GM18502 (cell line): ENCODE data around the gene SSC5D.
A peak's percentile ranks its signal among the peaks of the same experiment; 100 is the strongest.

Source experiments
- ATAC-seq: cut with Tn5 transposase; IDR thresholded peaks from one replicate; pipeline ENCODE4 v1.9.1; 2021; ENCODE audit warnings: mild to moderate bottlenecking; ENCODE audit not compliant: unreplicated experiment, poor library complexity

Gene SSC5D

GRCh38 chr19:55453511-55454260 is 34.5 kb upstream of the SSC5D start:
- no peak for ATAC-seq

DNA sequence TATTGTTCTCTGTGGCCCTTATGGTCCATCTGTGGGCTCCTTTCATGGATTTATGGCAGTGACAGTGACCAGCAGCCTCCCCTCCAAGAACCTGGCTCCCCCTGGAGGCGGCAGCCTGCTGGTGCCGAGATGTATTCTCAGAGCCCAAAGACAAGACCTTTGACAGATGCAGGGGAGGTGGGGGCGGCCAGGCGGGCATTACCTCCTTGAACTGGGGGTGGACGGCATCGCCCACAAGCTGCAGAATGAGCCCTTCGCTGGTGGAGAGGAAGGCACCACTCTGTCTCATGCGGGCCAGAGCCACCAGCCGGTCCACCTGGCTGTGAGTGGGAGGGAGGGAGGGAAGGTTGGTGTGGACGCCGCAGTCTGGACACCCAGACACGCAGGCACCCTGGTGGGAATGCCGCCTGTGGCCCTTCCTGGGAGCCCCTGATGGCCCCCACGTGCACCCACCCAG is 33.4 kb upstream of the SSC5D start:
- no peak for ATAC-seq

DNA sequence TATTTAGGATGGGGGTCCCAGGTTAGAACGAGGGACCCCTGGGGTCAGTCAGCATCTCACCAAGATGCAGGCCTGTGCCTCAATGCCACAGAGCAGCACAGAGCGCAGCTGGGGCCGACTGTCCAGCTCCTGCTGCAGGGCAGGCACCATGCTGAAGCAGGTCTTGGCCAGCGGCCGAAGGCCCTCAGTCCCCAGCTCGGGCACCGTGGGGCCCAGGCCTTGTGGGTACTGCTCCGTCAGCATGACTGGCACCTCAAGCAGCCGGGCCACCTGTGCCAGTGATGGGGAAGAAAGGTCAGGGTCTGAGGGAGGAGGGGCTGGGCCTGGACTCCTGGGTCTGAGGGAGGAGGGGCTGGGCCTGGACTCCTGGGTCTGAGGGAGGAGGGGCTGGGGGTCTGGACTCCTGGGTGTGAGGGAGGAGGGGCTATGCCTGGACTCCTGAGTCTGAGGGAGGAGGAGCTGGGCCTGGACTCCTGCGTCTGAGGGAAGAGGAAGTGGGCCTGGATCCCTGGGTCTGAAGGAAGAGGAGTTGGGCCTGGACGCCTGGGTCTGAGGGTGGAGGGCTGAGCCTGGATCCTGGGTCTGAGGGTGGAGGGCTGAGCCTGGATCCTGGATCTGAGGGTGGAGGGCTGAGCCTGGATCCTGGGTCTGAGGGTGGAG is 32.5 kb upstream of the SSC5D start:
- ATAC-seq, result no peak

DNA sequence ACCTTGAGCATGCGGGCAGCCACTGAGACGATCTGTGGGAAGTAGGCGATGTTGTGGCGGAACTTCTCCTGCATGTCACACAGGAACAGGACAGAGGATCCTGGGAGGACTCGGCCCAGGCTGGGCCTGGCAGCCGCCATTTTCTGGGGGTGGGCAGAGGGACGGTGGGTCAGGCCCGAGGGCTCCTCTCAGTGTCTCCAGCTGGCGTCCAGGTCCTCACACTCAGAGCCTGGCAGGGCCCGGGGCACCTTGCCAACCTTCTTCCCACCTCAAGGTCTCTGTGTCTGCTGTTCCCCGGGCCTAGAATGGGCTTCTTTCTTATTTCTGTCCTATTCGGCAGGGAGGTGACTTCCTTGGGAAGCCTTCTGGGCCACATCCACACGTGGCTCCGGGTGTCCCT is 31.9 kb upstream of the SSC5D start:
- no peak for ATAC-seq

DNA sequence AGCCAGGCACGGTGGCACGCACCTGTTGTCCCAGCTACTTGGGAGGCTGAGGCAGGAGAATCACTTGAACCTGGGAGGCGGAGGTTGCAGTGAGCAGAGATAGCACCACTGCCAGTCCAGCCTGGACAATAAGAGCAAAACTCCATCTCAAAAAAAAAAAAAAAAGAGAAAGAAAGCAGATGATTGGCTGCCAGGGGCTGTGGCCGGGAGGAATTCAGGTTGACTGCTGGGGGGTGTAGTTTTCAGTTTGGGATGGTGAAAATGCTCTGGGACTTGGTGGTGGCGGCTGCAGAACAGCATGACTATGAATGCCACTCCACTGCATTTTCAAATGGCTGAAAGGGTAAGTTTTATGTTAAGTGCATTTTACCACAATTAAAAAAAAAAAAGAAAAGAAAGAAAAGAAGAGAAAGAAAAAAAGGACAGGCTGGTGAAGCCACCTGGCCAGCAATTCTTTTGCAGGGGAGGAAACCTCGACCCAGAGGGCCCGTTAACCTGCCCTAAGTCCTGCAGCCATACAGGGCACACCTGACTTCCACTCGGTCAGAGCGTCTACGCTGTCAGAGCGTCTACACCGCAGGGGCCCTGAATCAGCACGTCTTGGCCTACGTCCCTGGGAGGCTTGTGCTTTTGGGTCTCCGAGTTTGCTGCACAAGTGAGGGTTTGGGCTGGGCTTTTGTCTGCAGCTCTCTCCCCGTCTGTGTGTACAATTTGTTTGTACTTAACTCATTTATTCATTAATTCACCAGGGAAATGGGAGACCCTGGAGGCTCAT is 30.4 kb upstream of the SSC5D start:
- no peak for ATAC-seq

- ATAC-seq, result no peak
Observed at GRCh38 chr19:55459551-55459949, 28.7 kb upstream of the SSC5D start.

DNA sequence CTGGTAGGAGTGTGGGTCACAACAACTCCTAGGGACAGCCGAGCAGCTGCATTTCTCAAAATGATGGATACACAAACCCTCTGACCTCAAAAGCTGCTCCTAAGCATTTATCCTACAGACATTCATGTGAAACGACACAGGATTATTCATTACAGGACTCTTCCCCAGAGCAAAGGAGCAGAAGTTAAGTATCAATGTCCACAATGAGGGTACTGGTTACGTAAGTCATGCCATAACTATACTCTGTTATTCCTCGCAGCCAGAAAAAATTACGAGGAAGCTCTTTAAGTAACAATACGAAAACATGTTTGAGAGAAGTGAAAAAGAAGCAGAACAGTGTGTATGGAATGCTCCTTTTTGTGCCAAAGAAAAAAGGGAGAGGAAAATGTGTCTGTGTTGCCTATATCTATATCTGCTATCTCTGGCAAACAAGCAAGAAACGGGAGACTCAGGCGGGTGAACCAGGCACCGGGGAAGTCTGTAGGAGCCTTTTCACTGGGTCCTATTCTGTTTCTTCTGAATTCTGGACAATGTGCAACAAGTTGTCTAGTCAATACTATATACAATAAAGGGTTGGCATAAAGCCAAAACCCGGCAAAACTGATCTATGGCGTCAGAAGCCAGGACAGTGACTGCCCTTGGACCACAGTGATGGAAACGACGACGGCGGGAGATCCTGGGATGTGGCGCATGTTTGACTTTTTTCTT is 28.1 kb upstream of the SSC5D start:
- ATAC-seq, result no peak

DNA sequence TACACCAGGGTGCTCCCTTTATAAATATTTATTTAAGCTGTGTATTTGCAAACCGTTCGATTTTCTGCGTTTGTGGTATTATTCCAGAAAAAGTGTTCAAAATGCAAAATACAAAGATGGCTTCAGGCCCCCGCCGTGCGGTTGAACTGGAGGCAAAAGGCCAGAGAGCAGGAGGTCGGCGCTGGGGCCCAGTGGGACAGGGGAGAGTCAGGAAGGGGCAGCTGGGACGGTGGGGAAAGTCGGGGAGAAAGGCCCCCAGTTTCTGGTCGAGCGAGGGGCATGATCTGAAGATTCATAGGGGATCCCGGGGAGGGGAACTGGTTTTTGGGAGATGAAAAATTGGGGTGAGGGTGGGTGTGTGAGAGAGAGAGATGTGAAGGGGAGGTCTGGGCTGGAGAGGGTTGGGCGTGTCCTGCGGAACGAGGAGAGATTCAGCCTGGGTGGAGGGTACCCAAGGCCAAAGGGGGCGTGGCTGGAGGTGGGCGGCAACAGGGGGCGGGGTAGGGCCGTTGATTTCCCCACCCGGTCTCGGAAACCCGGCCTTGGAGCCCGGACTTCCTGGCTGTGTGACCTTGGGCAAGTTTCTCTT is 27.5 kb upstream of the SSC5D start:
- ATAC-seq, result no peak

DNA sequence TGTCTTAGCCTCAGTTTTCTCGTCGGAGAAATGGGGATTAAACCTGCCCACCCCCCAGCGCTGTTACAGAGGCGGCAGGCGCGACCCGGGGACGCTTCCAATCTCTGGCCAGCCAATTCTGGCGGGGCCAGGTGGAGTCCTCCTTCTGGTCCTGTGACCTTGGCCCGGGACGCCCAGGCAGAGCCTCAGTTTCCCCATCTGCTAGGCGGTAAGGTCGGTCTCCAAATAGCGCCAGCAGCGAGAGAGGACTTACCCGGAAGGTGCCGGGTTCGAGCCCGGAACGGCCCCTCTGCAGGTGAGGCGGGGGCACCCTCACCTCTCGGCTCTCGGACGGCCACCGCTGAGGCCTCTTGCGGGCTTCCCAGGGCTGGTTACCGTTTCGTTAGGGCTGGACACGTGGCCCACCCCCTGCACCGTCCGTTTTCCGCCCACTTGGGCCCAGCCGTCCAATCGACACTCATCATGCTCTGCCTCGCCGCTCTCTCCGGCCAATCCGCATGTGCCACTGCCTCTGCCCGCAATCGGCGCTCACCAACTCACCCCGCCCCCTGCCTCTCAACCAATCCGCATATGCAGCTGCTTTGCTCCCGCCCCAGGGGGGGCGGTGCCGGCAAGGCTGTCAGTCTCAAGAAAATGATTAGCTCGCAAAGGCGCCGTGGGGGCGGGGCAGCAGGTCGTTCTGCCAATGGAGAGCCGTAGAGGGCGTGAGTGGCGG is 26.8 kb upstream of the SSC5D start, which contains the start of gene ISOC2:
Gene ISOC2, minus strand, starts transcription at position 384 of the 715 bp plus-strand sequence. CDS start 5,156 bp downstream, outside the sequence.
- peak; percentile 94 for ATAC-seq

DNA sequence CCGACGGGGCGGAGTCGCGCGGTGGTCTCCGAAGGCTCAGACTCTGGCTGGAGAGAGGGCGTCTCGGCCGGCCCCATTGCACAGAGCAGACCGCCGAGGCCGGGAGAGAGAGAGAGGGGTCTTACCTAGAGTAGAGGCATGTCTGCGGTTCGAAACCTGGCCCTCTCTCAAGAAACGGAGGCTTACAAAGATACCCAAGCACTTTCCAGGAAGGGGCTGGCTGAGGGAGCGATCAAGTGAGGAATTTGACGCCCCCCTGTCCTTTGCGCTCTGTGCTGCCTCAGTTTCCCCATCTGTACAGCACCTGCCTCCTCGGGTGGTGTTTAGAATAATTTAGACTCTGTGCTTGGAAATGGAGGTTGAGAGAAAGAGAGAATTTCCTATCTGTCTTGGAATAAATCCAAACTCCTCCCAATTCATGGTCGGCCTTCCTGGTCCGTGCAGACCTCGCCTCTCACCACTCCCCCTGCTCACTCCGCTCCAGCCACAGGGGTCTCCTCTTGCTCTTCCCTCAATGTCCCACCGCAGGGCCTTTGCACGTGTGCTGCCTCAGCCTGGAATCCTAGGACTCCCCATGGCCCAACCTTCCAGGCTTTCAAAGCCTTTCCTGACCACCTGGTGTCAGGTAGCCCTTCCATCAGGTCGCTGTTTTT is 26.1 kb upstream of the SSC5D start:
- no peak for ATAC-seq

DNA sequence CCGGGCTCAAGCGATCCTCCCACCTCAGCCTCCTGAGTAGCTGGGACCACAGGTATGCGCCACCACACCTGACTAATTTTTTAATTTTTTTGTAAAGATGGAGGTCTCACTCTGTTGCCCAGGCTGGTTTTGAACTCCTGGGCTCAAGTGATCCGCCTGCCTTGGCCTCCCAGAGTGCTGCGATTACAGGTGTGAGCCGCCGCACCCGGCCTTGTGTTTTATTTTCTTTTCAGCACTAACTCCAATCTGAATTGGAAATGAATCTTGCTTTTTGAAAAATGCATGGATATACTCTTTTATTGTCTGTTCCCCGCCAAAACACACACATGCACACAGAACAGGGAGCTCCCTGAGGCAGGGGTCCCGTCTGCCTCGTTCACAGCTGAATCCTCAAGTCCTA is 25.5 kb upstream of the SSC5D start:
- ATAC-seq, result no peak

GRCh38 chr19:55463583-55464031 is 24.6 kb upstream of the SSC5D start:
- ATAC-seq, result no peak

- ATAC-seq, result no peak
Observed at GRCh38 chr19:55464039-55464661, 24.1 kb upstream of the SSC5D start.

GRCh38 chr19:55464662-55465054 is 23.6 kb upstream of the SSC5D start, which contains the start of gene C19orf85:
Gene C19orf85, minus strand, starts transcription at chr19:55464751. Its CDS starts 197 bp downstream, at chr19:55464554.
- ATAC-seq, result no peak

DNA sequence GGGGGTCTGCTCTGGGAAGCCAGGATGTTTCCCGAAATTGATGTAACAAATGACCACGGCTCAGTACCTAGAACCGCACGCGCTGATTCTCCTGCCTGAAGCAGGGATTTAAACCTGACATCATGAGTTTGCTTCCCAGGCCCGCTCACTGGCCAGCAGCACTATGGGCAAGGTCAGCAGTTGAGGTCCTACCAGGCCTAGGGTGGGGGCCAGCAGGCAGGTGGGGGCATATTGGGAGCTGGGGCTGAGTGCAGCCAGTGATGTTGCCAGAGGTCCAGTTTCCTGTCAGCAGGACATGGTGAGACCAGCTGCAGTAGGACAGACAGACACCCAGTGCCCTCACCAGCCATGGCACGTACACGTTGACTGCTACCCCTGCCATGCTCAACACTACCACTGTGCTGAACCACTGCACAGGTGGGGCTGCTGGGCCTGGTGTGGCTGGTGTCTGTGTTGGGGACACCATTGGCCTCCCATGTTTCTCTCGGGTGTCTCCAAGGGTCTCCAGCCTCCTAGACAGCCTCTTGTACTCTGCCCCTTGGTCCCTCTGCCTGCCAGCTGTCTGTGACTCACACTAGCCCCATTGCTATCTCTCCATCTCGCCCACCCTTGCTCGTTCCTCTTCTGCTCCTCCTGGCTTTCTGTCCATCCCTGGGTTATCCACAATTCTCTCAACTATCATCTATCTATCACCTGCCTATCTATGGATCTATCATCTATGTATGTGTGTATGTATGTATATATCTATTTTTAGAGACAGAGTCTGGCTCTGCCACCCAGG is 22.6 kb upstream of the SSC5D start:
- no peak for ATAC-seq

- ATAC-seq, result no peak
Observed at GRCh38 chr19:55466241-55466614, 22.0 kb upstream of the SSC5D start.

- peak; percentile 60 for ATAC-seq
Observed at GRCh38 chr19:55467236-55468053, 20.8 kb upstream of the SSC5D start.
